GM12878 (cell line): ENCODE data around the gene HYPK. TPM values are rescaled to one million over a fixed set of nuclear protein-coding genes. Genes with fewer than 3 reads are reported as not detected.

Experiments used
- BACH1 ChIP-seq: fragments of 450-650 bp; IDR thresholded peaks from 2 replicates; pipeline ENCODE4 v1.6.1; 2017; ENCODE audit warnings: mild to moderate bottlenecking, borderline replicate concordance
- CREB1 ChIP-seq: IDR thresholded peaks from 2 replicates; pipeline ENCODE4 v1.6.1; 2012; ENCODE audit warnings: low read depth, mild to moderate bottlenecking, inconsistent platforms
- EP300 ChIP-seq, 2 experiments: fragments of 150-350 bp in 1 of 2; IDR thresholded peaks; 2 replicates each; pipeline ENCODE4 v1.6.1; 2011 to 2012; ENCODE audit warnings: low read depth in 2 of 2, low read length in 2 of 2, borderline replicate concordance in 1 of 2, improper control_type of control experiment in 1 of 2, inconsistent platforms in 1 of 2; ENCODE audit not compliant: control insufficient read depth in 1 of 2
- IKZF2 ChIP-seq, 2 experiments: fragments of 450-650 bp; IDR thresholded peaks; 2 replicates each; pipeline ENCODE4 v1.6.1; 2017; ENCODE audit warnings: mild to moderate bottlenecking in 2 of 2, moderate library complexity in 2 of 2
- LARP7 ChIP-seq: fragments of 450-650 bp; IDR thresholded peaks from 2 replicates; pipeline ENCODE4 v1.6.1; 2017; ENCODE audit warnings: mild to moderate bottlenecking
- ZNF217 ChIP-seq: fragments of 450-650 bp; IDR thresholded peaks from 2 replicates; pipeline ENCODE4 v1.6.1; 2017; ENCODE audit warnings: antibody characterized with exemption, mild to moderate bottlenecking
- ZNF24 ChIP-seq: fragments of 450-650 bp; IDR thresholded peaks from 2 replicates; pipeline ENCODE4 v1.6.1; 2017; ENCODE audit warnings: antibody characterized with exemption, mild to moderate bottlenecking
- ZNF274 ChIP-seq: IDR thresholded peaks from one replicate; pipeline ENCODE4 v1.8.0; 2011; ENCODE audit not compliant: insufficient read length, insufficient read depth
- polyA plus RNA-seq, 11 experiments: library from polyadenylated mRNA; depleted of rRNA in 4 of 11; unstranded in 6 of 11; stranded (reverse) in 5 of 11; fragments of >200 nt; fragmentation: Nextera tagmentation in 4 of 11; fragmentation: Illumina TruSeq in 1 of 11; extraction: Ambion mirVana in 4 of 11; extraction: Trizol in 1 of 11; gene quantifications; 1 replicate in 1 of 11; 2 replicates in 10 of 11; pipeline versions ENCODE4 v1.2.1 to v1.2.3, GENCODE V29; 2011 to 2016; ENCODE audit warnings: inconsistent platforms in 2 of 11, missing spikeins in 2 of 11, low read depth in 1 of 11
- total RNA-seq, 4 experiments: library from RNA; depleted of rRNA in 3 of 4; stranded (reverse); fragments of >200 nt in 3 of 4; fragmentation: Illumina TruSeq in 1 of 4; extraction: Trizol in 1 of 4; gene quantifications; 2 replicates each; pipeline versions ENCODE4 v1.2.1 to v1.2.3, GENCODE V29; 2013 to 2021
- TF ChIP-seq, protein P1 (sequence below): fragments of 450-650 bp; IDR thresholded peaks from 2 replicates; pipeline ENCODE4 v1.6.1; 2016; ENCODE audit warnings: mild to moderate bottlenecking
- TF ChIP-seq, protein P2 (sequence below): fragments of 450-650 bp; IDR thresholded peaks from 2 replicates; pipeline ENCODE4 v1.6.1; 2018; ENCODE audit warnings: mild to moderate bottlenecking, low read depth, moderate library complexity; ENCODE audit not compliant: partially characterized antibody

The HYPK gene
- total and polyA plus RNA-seq, 10 of the 15 experiments (the other 5 are each of a cell fraction or from before 2014, with no cell fraction given), result 8.0 to 38.4 (median 17.5) TPM

GRCh38 chr15:43800286-43801141 is at the start of gene HYPK (continued):
- TF ChIP-seq BACH1 (peak; percentile 83; the same call in 1 of the 2 replicates), IKZF2 (IDR thresholded peaks at IDR 0.05) (0 out of 4 replicates have a peak, but pooled peaks of 1 of the 2 experiments have one; percentile 12), CREB1 (peak; percentile 74), EP300 (IDR thresholded peaks at IDR 0.05; ENCODE audit: borderline replicate concordance in 1 of 2, control insufficient read depth in 1 of 2, low read depth in 2 of 2, low read length in 2 of 2) (peak in 1 of 2 experiments; percentile 35; a peak in 2 of 4 replicates), ZNF24 (no peak), LARP7 (no peak), ZNF274 (no peak), ZNF217 (no peak)
- TF ChIP-seq, protein P1, sequence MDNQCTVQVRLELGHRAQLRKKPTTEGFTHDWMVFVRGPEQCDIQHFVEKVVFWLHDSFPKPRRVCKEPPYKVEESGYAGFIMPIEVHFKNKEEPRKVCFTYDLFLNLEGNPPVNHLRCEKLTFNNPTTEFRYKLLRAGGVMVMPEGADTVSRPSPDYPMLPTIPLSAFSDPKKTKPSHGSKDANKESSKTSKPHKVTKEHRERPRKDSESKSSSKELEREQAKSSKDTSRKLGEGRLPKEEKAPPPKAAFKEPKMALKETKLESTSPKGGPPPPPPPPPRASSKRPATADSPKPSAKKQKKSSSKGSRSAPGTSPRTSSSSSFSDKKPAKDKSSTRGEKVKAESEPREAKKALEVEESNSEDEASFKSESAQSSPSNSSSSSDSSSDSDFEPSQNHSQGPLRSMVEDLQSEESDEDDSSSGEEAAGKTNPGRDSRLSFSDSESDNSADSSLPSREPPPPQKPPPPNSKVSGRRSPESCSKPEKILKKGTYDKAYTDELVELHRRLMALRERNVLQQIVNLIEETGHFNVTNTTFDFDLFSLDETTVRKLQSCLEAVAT, result peak; percentile 84
- TF ChIP-seq, protein P2, sequence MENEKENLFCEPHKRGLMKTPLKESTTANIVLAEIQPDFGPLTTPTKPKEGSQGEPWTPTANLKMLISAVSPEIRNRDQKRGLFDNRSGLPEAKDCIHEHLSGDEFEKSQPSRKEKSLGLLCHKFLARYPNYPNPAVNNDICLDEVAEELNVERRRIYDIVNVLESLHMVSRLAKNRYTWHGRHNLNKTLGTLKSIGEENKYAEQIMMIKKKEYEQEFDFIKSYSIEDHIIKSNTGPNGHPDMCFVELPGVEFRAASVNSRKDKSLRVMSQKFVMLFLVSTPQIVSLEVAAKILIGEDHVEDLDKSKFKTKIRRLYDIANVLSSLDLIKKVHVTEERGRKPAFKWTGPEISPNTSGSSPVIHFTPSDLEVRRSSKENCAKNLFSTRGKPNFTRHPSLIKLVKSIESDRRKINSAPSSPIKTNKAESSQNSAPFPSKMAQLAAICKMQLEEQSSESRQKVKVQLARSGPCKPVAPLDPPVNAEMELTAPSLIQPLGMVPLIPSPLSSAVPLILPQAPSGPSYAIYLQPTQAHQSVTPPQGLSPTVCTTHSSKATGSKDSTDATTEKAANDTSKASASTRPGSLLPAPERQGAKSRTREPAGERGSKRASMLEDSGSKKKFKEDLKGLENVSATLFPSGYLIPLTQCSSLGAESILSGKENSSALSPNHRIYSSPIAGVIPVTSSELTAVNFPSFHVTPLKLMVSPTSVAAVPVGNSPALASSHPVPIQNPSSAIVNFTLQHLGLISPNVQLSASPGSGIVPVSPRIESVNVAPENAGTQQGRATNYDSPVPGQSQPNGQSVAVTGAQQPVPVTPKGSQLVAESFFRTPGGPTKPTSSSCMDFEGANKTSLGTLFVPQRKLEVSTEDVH, result peak; percentile 90
